HepG2 (cell line): Measurements from ENCODE around the gene SATB2. TPM values are rescaled to one million over a fixed set of nuclear protein-coding genes. Genes with fewer than 3 reads are reported as not detected.

Experiments
- ARID2 ChIP-seq: sonication (generic); formaldehyde crosslinking; IDR thresholded peaks from 2 replicates; pipeline ENCODE4 v1.8.1; 2022; ENCODE audit warnings: mild to moderate bottlenecking, missing genetic modification reagents, borderline replicate concordance
- CBX5 ChIP-seq: sonication (generic); formaldehyde crosslinking; IDR thresholded peaks from 2 replicates; pipeline ENCODE4 v1.4.0; 2020; ENCODE audit warnings: missing genetic modification reagents, borderline replicate concordance
- CEBPG ChIP-seq: IDR thresholded peaks from 2 replicates; pipeline ENCODE4 v1.6.1; 2016
- ELF3 ChIP-seq: IDR thresholded peaks from 2 replicates; pipeline ENCODE4 v1.6.1; 2016; ENCODE audit warnings: missing genetic modification reagents, missing compliant biosample characterization
- GFI1 ChIP-seq: sonication (generic); formaldehyde crosslinking; IDR thresholded peaks from 2 replicates; pipeline ENCODE4 v1.5.0; 2020; ENCODE audit warnings: missing genetic modification reagents, mild to moderate bottlenecking, borderline replicate concordance
- KLF6 ChIP-seq: IDR thresholded peaks from 2 replicates; pipeline ENCODE4 v1.8.0; 2016; ENCODE audit warnings: missing biosample characterization, missing genetic modification reagents
- SATB2 ChIP-seq: sonication (generic); formaldehyde crosslinking; IDR thresholded peaks from 2 replicates; pipeline ENCODE4 v1.5.0; 2020; ENCODE audit warnings: missing genetic modification reagents
- SETDB1 ChIP-seq: sonication (generic); formaldehyde crosslinking; IDR thresholded peaks from 2 replicates; pipeline ENCODE4 v1.5.1; 2020; ENCODE audit warnings: missing genetic modification reagents, mild to moderate bottlenecking, borderline replicate concordance
- SP5 ChIP-seq: IDR thresholded peaks from 2 replicates; pipeline ENCODE4 v1.6.1; 2016; ENCODE audit warnings: low read depth, borderline replicate concordance
- SRY ChIP-seq: sonication (generic); formaldehyde crosslinking; IDR thresholded peaks from 2 replicates; pipeline ENCODE4 v1.8.0; 2022; ENCODE audit warnings: mild to moderate bottlenecking, missing genetic modification reagents
- U2AF1 ChIP-seq: fragments of 200-400 bp; formaldehyde crosslinking; optimal IDR thresholded peaks from 2 replicates; pipeline ENCODE3; 2017; ENCODE audit warnings: mild to moderate bottlenecking, low read depth, low read length
- ZBTB8A ChIP-seq: sonication (generic); formaldehyde crosslinking; IDR thresholded peaks from 2 replicates; pipeline ENCODE4 v1.4.0; 2020; ENCODE audit warnings: mild to moderate bottlenecking, low read depth, missing genetic modification reagents, borderline replicate concordance
- ZNF274 ChIP-seq: sonication (generic); formaldehyde crosslinking; IDR thresholded peaks from 2 replicates; pipeline ENCODE4 v1.5.1; 2020; ENCODE audit warnings: mild to moderate bottlenecking, missing genetic modification reagents
- ZNF44 ChIP-seq: sonication (generic); formaldehyde crosslinking; IDR thresholded peaks from 2 replicates; pipeline ENCODE4 v1.5.1; 2020; ENCODE audit warnings: mild to moderate bottlenecking, missing genetic modification reagents
- ZNF891 ChIP-seq: sonication (generic); formaldehyde crosslinking; IDR thresholded peaks from 2 replicates; pipeline ENCODE4 v1.5.0; 2020; ENCODE audit warnings: mild to moderate bottlenecking, missing genetic modification reagents
- ZSCAN25 ChIP-seq: sonication (generic); formaldehyde crosslinking; IDR thresholded peaks from 2 replicates; pipeline ENCODE4 v1.8.0; 2022; ENCODE audit warnings: mild to moderate bottlenecking, missing genetic modification reagents
- polyA plus RNA-seq, 8 experiments: library from polyadenylated mRNA; depleted of rRNA in 3 of 8; stranded (reverse) in 7 of 8; unstranded in 1 of 8; fragments of >200 nt; fragmentation: Illumina TruSeq in 4 of 8; extraction: Trizol in 4 of 8; gene quantifications; 2 replicates each; pipeline versions ENCODE4 v1.2.1 to v1.2.3, GENCODE V29; 2011 to 2016; ENCODE audit warnings: low read depth in 4 of 8, missing spikeins in 1 of 8, mixed read lengths in 1 of 8; ENCODE audit not compliant: insufficient read depth in 1 of 8
- total RNA-seq, 5 experiments: library from RNA; depleted of rRNA; stranded (reverse); fragments of >200 nt; fragmentation: Illumina TruSeq; extraction: Trizol; gene quantifications; 2 replicates each; pipeline ENCODE4 v1.2.3, GENCODE V29; 2016; ENCODE audit warnings: low read depth in 1 of 5
- TF ChIP-seq, protein P1 (sequence below): sonication (generic); formaldehyde crosslinking; IDR thresholded peaks from 2 replicates; pipeline ENCODE4 v1.9.0; 2021; ENCODE audit warnings: missing genetic modification reagents, borderline replicate concordance
- TF ChIP-seq, protein P2 (sequence below): sonication (generic); formaldehyde crosslinking; IDR thresholded peaks from 2 replicates; pipeline ENCODE4 v1.5.1; 2020; ENCODE audit warnings: mild to moderate bottlenecking, moderate library complexity, missing genetic modification reagents
- TF ChIP-seq, protein P3 (sequence below): sonication (generic); formaldehyde crosslinking; IDR thresholded peaks from 2 replicates; pipeline ENCODE4 v1.4.0; 2020; ENCODE audit warnings: missing genetic modification reagents
- TF ChIP-seq, protein P4 (sequence below): IDR thresholded peaks from 2 replicates; pipeline ENCODE4 v1.6.1; 2016; ENCODE audit warnings: missing compliant biosample characterization, missing genetic modification reagents, borderline replicate concordance

SATB2 gene
- total and polyA plus RNA-seq, 2 of the 13 experiments (the other 11 are each of a cell fraction or from before 2014, with no cell fraction given) = 2.5 to 5.5 TPM

DNA sequence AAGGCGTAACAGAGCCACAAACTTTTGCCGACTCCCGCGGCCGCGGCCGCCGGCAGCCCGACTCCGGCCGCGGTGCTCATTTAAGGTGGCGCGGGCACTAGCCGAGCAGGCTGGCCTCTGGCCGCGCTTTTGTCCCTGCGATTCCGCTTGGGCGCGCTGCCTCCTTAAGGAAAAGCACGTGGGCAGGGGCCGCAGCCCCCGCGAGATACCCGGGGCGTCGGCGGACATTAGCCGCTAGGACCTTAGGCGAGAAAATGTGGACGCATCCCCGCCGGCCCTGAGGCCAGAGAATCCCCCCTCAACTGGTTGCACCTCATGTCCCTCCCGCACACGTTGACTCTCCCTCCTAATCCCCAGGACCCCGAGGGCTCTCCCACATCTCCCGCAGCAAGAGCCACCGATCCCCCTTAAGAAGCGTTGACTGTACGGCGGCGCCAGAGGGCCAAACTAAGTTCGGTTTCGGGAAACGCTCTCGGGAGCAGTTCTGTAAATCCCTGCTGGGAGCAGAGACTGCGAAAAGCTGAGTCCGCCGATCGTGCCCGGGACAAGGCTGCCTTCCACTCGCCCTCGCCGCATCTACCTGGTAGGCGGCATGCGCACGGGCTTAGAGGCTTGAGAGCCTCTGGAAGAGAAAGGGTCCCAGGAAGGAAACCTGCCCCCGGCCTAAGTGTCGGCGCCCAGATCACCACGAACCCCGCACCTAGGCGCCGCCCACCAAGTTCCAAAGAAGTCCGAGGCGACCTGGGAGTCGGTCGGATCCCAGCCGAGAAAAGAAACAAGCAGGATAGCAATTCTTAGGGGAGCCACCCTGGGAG, 1.8 kb upstream of the SATB2 start (continued):
- TF ChIP-seq, protein P1, sequence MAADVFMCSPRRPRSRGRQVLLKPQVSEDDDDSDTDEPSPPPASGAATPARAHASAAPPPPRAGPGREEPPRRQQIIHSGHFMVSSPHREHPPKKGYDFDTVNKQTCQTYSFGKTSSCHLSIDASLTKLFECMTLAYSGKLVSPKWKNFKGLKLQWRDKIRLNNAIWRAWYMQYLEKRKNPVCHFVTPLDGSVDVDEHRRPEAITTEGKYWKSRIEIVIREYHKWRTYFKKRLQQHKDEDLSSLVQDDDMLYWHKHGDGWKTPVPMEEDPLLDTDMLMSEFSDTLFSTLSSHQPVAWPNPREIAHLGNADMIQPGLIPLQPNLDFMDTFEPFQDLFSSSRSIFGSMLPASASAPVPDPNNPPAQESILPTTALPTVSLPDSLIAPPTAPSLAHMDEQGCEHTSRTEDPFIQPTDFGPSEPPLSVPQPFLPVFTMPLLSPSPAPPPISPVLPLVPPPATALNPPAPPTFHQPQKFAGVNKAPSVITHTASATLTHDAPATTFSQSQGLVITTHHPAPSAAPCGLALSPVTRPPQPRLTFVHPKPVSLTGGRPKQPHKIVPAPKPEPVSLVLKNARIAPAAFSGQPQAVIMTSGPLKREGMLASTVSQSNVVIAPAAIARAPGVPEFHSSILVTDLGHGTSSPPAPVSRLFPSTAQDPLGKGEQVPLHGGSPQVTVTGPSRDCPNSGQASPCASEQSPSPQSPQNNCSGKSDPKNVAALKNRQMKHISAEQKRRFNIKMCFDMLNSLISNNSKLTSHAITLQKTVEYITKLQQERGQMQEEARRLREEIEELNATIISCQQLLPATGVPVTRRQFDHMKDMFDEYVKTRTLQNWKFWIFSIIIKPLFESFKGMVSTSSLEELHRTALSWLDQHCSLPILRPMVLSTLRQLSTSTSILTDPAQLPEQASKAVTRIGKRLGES (CRISPR knock-in tag) = peak; percentile 55; the same call in 1 of the 2 replicates
- TF ChIP-seq ARID2 (CRISPR knock-in tag) = peak; percentile 94
- no peak for TF ChIP-seq CEBPG (CRISPR knock-in tag)
- peak; percentile 41 for TF ChIP-seq U2AF1
- peak; percentile 40 for TF ChIP-seq ELF3 (CRISPR knock-in tag)
- TF ChIP-seq, protein P2, sequence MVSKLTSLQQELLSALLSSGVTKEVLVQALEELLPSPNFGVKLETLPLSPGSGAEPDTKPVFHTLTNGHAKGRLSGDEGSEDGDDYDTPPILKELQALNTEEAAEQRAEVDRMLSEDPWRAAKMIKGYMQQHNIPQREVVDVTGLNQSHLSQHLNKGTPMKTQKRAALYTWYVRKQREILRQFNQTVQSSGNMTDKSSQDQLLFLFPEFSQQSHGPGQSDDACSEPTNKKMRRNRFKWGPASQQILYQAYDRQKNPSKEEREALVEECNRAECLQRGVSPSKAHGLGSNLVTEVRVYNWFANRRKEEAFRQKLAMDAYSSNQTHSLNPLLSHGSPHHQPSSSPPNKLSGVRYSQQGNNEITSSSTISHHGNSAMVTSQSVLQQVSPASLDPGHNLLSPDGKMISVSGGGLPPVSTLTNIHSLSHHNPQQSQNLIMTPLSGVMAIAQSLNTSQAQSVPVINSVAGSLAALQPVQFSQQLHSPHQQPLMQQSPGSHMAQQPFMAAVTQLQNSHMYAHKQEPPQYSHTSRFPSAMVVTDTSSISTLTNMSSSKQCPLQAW (CRISPR knock-in tag) = peak; percentile 77
- TF ChIP-seq ZNF44 (CRISPR knock-in tag) = peak; percentile 80; the same call in 1 of the 2 replicates
- TF ChIP-seq, protein P3, sequence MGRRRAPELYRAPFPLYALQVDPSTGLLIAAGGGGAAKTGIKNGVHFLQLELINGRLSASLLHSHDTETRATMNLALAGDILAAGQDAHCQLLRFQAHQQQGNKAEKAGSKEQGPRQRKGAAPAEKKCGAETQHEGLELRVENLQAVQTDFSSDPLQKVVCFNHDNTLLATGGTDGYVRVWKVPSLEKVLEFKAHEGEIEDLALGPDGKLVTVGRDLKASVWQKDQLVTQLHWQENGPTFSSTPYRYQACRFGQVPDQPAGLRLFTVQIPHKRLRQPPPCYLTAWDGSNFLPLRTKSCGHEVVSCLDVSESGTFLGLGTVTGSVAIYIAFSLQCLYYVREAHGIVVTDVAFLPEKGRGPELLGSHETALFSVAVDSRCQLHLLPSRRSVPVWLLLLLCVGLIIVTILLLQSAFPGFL = 0 out of 2 replicates have a peak, but pooled peaks have one; percentile 20
- peak; percentile 81 for TF ChIP-seq KLF6 (CRISPR knock-in tag)
- 0 out of 2 replicates have a peak, but pooled peaks have one; percentile 39 for TF ChIP-seq ZSCAN25 (CRISPR knock-in tag)
- no peak for TF ChIP-seq SATB2
- peak; percentile 78 for TF ChIP-seq GFI1
- TF ChIP-seq CBX5 (CRISPR knock-in tag) = 0 out of 2 replicates have a peak, but pooled peaks have one; percentile 30
- TF ChIP-seq, protein P4, sequence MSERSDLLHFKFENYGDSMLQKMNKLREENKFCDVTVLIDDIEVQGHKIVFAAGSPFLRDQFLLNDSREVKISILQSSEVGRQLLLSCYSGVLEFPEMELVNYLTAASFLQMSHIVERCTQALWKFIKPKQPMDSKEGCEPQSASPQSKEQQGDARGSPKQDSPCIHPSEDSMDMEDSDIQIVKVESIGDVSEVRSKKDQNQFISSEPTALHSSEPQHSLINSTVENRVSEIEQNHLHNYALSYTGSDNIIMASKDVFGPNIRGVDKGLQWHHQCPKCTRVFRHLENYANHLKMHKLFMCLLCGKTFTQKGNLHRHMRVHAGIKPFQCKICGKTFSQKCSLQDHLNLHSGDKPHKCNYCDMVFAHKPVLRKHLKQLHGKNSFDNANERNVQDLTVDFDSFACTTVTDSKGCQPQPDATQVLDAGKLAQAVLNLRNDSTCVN (CRISPR knock-in tag) = peak; percentile 71; the same call in 1 of the 2 replicates
- TF ChIP-seq ZBTB8A = no peak
- TF ChIP-seq ZNF274 = peak; percentile 49; the same call in 1 of the 2 replicates
- peak; percentile 74; the same call in 1 of the 2 replicates for TF ChIP-seq SRY (CRISPR knock-in tag)
- 0 out of 2 replicates have a peak, but pooled peaks have one; percentile 55 for TF ChIP-seq SETDB1 (CRISPR knock-in tag)
- 0 out of 2 replicates have a peak, but pooled peaks have one; percentile 9 for TF ChIP-seq SP5 (CRISPR knock-in tag)
- TF ChIP-seq ZNF891 (CRISPR knock-in tag) = no peak; the same call in none of the 2 replicates
